Keratinocyte (primary cell): ENCODE measurements around the gene KRT23.

ENCODE experiments used
- CTCF ChIP-seq, 3 experiments: IDR thresholded peaks in 1 of 3; conservative IDR thresholded peaks in 1 of 3; optimal IDR thresholded peaks in 1 of 3; 2 replicates in 2 of 3; 3 replicates in 1 of 3; pipeline versions ENCODE3 to v1.5.1; 2011; ENCODE audit warnings: low read length in 3 of 3, mild to moderate bottlenecking in 3 of 3, moderate library complexity in 2 of 3, control low read depth in 1 of 3, inconsistent platforms in 1 of 3; ENCODE audit not compliant: insufficient read depth in 2 of 3; ENCODE audit errors: extremely low read depth in 1 of 3
- EZH2 ChIP-seq: IDR thresholded peaks from one replicate; pipeline ENCODE4 v1.6.1; 2012; ENCODE audit warnings: inconsistent platforms, mild to moderate bottlenecking, low read length, moderate library complexity

GRCh38 chr17:40953881-40954280 lies 16.4 kb upstream of the KRT23 start:
- TF ChIP-seq CTCF (optimal IDR thresholded peaks at IDR 0.05 in 1 of 3, IDR thresholded peaks at IDR 0.05 in 1 of 3, conservative IDR thresholded peaks at IDR 0.05 in 1 of 3; ENCODE audit: extremely low read depth in 1 of 3, insufficient read depth in 2 of 3, low read length in 3 of 3) (no peak), EZH2 (no peak)
